GM19023 (cell line): ENCODE measurements around the gene ZNF462.
"Not testable (repeated sequence)": the region's sequence is repeated elsewhere in the genome, so short reads cannot be mapped to it uniquely, and the experiment has no call there.

Experiments used
- ATAC-seq: cut with Tn5 transposase; IDR thresholded peaks from one replicate; pipeline ENCODE4 v1.9.1; 2021; ENCODE audit warnings: mild to moderate bottlenecking, moderate library complexity; ENCODE audit not compliant: unreplicated experiment

ZNF462 gene

DNA sequence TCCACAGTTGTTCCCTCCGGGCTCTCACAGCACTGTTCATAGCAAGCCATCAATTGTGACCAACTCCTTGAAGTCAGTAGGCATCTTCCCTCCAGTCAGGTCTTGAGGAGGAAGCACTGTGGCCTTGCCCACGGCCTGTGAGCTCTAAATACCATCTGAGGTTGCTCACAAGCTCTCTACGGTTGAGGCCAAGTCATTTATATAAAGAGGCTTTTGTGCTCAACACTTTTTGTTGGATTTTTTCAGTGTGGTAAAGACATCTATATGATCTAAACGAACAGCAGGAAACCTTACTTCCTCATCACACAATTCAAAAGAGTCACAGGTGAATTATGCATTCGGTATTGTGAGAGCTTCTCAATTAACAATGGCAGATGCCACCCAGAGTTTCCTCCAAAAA lies 97.3 kb downstream of the ZNF462 start:
- no peak for ATAC-seq

DNA sequence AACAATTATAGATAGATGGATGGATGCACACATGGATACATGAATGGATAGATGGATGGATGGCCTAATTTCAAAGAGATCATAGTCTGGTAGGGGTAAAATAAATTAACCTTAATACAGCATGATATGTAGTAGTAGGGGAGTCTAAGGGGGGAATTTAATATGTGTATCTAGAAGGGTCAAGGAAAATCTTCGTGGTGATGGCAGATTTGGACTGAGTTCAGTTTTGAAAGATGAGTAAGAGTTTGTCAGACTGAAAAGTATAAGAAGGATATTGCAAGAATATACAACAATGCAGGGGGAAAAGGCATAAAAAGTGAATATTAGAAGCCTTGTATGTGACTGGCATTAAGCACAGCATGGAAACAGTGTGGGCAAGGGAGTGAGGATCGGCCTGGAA lies 98.7 kb downstream of the ZNF462 start:
- ATAC-seq: no peak

GRCh38 chr9:106962122-106962521 lies 99.2 kb downstream of the ZNF462 start:
- no peak for ATAC-seq

- no peak for ATAC-seq
Observed at GRCh38 chr9:106962615-106963363, 99.8 kb downstream of the ZNF462 start.

DNA sequence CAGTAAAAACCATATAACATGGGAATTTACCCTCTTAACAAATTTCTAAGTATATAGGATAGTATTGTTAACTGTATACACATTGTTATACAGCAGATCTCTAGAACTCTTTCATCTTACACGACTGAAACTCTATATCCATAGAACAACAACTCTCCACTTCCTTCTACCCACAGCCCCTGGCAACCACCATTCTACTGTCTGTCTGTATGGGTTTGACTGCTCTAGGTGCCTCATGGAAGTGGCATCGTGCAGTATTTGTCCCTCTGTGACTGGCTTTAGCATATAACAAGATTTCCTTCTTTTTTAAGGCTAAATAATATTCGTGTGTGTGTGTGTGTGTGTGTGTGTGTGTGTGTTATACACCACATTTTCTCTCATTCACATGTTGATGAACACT lies 100.7 kb downstream of the ZNF462 start:
- ATAC-seq: no peak

DNA sequence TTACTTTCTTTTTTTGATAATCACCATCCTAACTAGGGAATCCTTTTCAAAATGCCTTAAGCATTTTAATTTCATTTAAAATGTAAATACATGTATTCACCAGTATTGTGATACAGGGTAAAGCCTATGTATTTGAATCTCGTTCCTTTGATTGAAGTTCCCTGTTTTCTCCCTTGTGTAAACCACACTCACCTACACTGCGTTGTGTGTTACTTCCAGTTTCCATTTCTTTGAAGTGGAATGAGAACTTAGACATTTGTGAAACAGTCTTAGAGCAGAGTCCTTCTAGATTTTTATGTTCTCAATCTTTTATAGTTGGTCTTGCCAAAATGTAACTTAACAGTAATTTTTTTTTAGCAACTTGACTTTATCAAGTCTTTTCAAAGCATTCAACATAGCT lies 101.4 kb downstream of the ZNF462 start:
- ATAC-seq: no peak

- no peak for ATAC-seq
Observed at GRCh38 chr9:106964822-106965525, 102.0 kb downstream of the ZNF462 start.

- ATAC-seq: no peak
Observed at GRCh38 chr9:106966481-106966880, 103.5 kb downstream of the ZNF462 start.

DNA sequence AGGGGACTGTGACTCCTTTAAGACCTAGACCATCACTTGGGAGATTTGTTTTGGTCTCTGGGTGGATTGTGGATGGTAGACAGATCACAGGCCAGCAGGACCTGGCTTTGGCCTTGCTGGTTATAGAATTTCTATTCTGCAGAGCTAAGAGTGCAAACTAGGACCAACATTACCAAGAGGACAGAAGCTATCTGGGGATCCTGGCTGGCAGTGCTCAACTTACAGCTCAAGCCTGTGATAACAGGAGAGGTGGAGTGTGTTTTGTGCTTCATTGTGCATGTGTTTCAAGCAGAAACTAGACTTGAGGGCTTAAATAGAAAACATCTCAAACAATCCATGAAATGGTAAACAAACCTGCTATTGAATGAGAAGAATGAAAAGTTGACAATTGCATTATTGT lies 106.7 kb downstream of the ZNF462 start:
- no peak for ATAC-seq

DNA sequence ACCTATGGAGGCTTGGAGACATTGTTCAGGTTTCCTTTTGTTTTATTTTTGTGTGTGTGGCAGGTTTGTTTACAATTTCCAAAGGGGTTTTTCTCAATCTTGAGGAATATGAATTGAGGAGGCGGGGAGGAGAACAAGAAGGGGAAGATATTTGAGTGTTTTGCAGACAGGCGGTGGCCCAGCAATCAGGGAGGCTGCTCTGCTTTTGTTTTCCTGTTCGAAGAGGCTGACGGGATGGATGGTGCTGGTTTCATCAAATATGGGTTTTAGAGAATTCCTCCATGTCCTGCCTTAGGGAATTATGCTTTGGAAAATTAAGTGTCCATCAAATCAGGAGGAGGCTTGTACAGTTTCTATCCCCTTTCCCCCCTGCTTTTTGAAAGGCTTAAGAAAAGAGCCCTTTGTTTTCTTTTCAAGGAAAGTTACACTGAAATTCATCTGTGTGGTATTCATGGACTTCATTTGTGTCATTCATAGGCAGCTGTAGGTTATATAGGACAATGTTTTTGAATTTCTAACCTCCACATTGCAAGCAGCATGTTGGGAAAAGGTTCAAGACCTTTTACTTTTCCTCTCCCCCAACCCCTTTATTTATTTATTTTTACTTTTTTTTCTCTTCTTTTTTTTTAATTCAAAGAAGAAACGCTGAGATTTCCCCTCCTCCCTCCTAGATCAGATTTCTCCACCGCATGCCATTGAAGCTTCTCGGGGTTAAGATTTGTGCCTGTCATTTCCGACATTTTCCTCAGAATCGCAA lies 107.4 kb downstream of the ZNF462 start:
- no peak for ATAC-seq

DNA sequence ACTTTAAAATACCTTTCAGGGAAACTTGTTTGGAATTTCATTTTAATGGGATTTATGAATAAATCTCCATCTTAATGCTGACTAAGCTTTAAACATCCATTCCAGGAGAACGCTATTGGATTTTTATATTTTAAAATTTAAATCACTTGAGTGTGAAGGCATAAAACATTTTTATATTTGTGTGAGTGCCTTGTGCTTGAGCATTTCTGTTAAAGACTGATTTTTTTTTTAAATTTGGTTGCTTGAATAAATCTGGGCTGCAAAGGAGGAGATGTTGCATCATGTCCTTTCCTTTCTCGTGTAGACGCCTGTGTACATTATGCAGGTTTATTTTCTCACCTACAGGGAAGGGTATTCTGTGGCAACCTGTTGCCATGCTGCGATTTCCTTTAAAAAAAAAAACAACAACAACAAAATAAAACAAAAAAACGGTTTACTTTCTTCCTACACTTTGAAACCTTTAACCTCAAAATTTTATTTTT lies 108.1 kb downstream of the ZNF462 start:
- no peak for ATAC-seq

DNA sequence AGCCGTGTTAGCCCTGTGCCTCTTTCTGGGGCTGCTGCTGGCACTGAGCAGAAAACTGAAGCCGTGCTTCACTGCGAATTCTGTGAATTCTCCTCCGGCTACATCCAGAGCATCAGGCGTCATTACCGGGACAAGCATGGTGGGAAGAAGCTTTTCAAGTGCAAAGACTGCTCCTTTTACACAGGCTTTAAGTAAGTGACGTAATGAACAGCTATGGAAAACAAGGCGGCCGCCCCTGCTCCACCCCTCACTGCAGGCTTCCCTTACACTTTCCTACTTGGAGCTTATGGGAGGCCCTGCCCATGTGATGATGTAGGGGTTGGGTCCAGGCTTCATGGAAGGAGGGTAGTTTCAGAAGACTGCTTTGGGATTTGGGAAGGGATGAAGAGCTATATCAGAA lies 109.1 kb downstream of the ZNF462 start:
- no peak for ATAC-seq

DNA sequence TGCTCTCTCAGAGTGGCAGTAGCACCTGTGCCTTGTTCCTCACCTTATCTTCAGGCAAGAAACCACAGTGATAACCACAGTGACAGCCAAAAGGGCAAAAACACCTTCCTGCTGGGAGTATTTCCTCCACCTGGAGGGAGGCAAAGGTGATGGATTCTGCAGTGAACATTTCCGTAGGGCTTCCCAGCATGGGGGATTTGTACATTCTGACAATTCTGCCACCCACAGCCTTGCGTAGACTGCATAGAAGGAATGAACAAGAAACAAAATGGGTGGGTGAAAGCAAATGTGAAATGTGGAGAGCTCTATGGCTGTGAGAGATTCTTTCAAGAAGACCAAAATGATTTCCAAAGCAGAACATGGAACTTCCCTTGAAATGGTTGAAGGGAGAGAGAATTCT lies 111.4 kb downstream of the ZNF462 start:
- ATAC-seq: no peak

GRCh38 chr9:106976772-106977171 lies 113.8 kb downstream of the ZNF462 start:
- ATAC-seq: no peak

- ATAC-seq: no peak
Observed at GRCh38 chr9:106980551-106981101, 117.7 kb downstream of the ZNF462 start.

- peak; percentile 65 for ATAC-seq
Observed at GRCh38 chr9:106981396-106982287, 118.7 kb downstream of the ZNF462 start.

DNA sequence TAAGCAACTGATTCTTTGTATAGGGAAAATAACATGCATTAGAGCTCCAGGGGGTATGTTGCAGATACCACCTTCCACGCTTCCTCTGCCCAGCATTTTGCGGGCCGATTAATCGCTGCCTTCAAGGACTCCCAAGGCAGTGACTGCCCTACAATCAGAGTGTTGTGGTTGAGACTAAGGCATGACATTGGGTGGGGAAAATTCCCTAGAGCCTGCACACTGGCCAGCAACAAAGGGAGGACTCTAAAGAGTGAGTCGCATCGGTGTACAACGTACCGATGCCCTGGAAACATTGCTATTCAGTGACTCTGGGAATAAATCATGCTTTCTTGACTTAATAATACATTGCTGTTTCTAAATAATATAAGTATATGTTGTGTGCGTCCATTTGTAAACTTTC lies 119.7 kb downstream of the ZNF462 start:
- ATAC-seq: no peak

DNA sequence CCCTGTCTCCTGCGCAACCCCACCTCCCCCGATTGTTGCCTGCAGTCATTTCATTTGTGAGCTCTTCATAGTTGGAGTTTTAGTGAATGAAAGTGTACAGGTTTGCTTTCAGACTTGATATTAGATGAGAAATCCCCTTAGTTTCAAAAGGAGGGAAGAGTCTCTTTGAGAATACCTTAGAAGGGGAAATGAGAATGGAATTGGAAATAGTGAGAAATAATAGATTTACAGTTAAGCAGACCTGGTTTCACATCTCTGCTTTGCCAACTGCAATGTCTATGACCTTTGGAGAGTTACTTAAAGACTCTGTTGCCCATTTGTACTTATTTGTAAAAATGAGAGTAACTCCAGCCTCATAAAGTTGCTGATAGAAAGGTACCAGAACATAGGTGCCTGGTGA lies 120.4 kb downstream of the ZNF462 start:
- ATAC-seq: no peak

- not testable (repeated sequence) for ATAC-seq
Observed at GRCh38 chr9:106989904-106990303, 126.9 kb downstream of the ZNF462 start.

DNA sequence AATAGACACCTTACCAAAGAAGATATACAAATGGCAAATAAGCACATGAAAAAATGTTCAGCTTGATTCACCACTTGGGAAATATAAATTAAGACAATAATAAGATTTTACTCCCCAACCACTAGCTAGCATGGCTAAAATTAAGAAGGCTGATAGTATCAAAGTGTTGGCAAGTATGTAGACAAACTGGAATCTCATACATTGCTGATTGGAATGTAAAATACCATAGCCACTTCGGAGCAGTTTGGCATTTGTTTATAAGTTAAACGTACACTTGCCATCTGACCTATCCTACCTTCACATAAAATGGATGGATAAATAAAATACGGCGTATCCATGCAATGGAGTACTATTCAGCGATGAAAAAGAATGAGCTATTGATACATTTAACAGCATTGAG lies 129.2 kb downstream of the ZNF462 start:
- ATAC-seq: no peak
